IMR-90 (cell line): ENCODE data around the gene DAZL. TPM values are rescaled to one million over a fixed set of nuclear protein-coding genes. Genes with fewer than 3 reads are reported as not detected.

ENCODE experiments used
- ATAC-seq: fragments of 200-7000 bp; cut with Tn5 transposase; 2 replicates; pipeline ENCODE4 v1.9.1; 2020; ENCODE audit warnings: low read depth, mild to moderate bottlenecking, moderate library complexity
- BruUV-seq: library from RNA; stranded (reverse); fragments of 400-500 nt; replicated peaks from 2 replicates; lab custom pipeline; 2021; lab: Mats Ljungman, UMichigan
- CTCF ChIA-PET: fragments of 300-600 bp; formaldehyde crosslinking; extraction: SDS; loops from one replicate; lab custom pipeline; 2021; ENCODE audit warnings: antibody characterized with exemption; lab: Yijun Ruan, JAX
- POLR2A ChIA-PET: fragments of 300-600 bp; sonication (Branson Sonifier 250); formaldehyde crosslinking; loops from one replicate; lab custom pipeline; 2022; ENCODE audit warnings: antibody characterized with exemption; ENCODE audit not compliant: unreplicated experiment; lab: Charles Lee
- DNase-seq: peaks from one replicate; pipeline ENCODE4 v3.0.0; 2013
- H2AFZ ChIP-seq: replicated peaks from 2 replicates; pipeline ENCODE3; 2013; ENCODE audit warnings: low read length, mild to moderate bottlenecking; ENCODE audit not compliant: poor library complexity
- H2AK5ac ChIP-seq: 2 replicates; pipeline ENCODE4 v1.6.1; 2013; ENCODE audit warnings: low read depth, low read length, inconsistent platforms
- H2AK9ac ChIP-seq: replicated peaks from 2 replicates; pipeline ENCODE3; 2013; ENCODE audit warnings: mild to moderate bottlenecking, low read depth, low read length, moderate library complexity; ENCODE audit not compliant: poor library complexity
- H2BK120ac ChIP-seq: 2 replicates; pipeline ENCODE4 v1.6.1; 2013; ENCODE audit warnings: low read depth, low read length, inconsistent platforms
- H2BK15ac ChIP-seq: 3 replicates; pipeline ENCODE4 v1.6.1; 2013; ENCODE audit warnings: low read depth, low read length, inconsistent platforms
- H2BK20ac ChIP-seq: 2 replicates; pipeline ENCODE4 v1.6.1; 2013; ENCODE audit warnings: low read depth, mild to moderate bottlenecking, inconsistent platforms, low read length, moderate library complexity
- H2BK5ac ChIP-seq: 2 replicates; pipeline ENCODE4 v1.6.1; 2013; ENCODE audit warnings: mild to moderate bottlenecking, low read depth, low read length, inconsistent platforms; ENCODE audit not compliant: poor library complexity, severe bottlenecking
- H3K14ac ChIP-seq: replicated peaks from 2 replicates; pipeline ENCODE4 v1.6.1; 2013; ENCODE audit warnings: low read depth, low read length, inconsistent platforms
- H3K18ac ChIP-seq: 2 replicates; pipeline ENCODE4 v1.6.1; 2013; ENCODE audit warnings: low read depth, low read length, control low read depth
- H3K23ac ChIP-seq: 2 replicates; pipeline ENCODE4 v1.6.1; 2013; ENCODE audit warnings: low read depth, low read length, inconsistent platforms
- H3K27ac ChIP-seq: 2 replicates; pipeline ENCODE4 v1.5.1; 2013; ENCODE audit warnings: mild to moderate bottlenecking, control low read depth, low read length; ENCODE audit not compliant: insufficient read depth
- H3K27me3 ChIP-seq: 2 replicates; pipeline ENCODE4 v1.6.1; 2013; ENCODE audit warnings: low read length; ENCODE audit not compliant: control insufficient read depth, insufficient read depth
- H3K36me3 ChIP-seq: 2 replicates; pipeline ENCODE4 v1.6.1; 2013; ENCODE audit warnings: low read length, mixed read lengths; ENCODE audit not compliant: control insufficient read depth, insufficient read depth
- H3K4ac ChIP-seq: 2 replicates; pipeline ENCODE4 v1.6.1; 2013; ENCODE audit warnings: low read depth, low read length, inconsistent platforms
- H3K4me1 ChIP-seq: 2 replicates; pipeline ENCODE4 v1.6.1; 2013; ENCODE audit warnings: low read length, mixed read lengths; ENCODE audit not compliant: control insufficient read depth, insufficient read depth
- H3K4me2 ChIP-seq: 2 replicates; pipeline ENCODE4 v1.6.1; 2013; ENCODE audit warnings: low read depth, mild to moderate bottlenecking, control low read depth, low read length, moderate library complexity
- H3K4me3 ChIP-seq: 2 replicates; pipeline ENCODE4 v1.5.1; 2013; ENCODE audit warnings: low read depth, mild to moderate bottlenecking, control low read depth, low read length, moderate library complexity; ENCODE audit not compliant: insufficient read depth
- H3K56ac ChIP-seq: 2 replicates; pipeline ENCODE4 v1.6.1; 2013; ENCODE audit warnings: low read length, inconsistent platforms; ENCODE audit not compliant: insufficient read depth; ENCODE audit errors: extremely low read depth
- H3K79me1 ChIP-seq, 2 experiments: 2 replicates each; pipeline ENCODE4 v1.6.1; 2013; ENCODE audit warnings: low read length in 2 of 2, inconsistent platforms in 1 of 2, low read depth in 1 of 2
- H3K9ac ChIP-seq: 2 replicates; pipeline ENCODE4 v1.6.1; 2013; ENCODE audit warnings: low read depth, low read length, control low read depth
- H3K9me1 ChIP-seq: 2 replicates; pipeline ENCODE4 v1.6.1; 2013; ENCODE audit warnings: low read length, inconsistent platforms; ENCODE audit not compliant: insufficient read depth
- H3K9me3 ChIP-seq: 2 replicates; pipeline ENCODE4 v1.6.1; 2013; ENCODE audit warnings: low read length; ENCODE audit not compliant: control insufficient read depth, insufficient read depth
- H4K20me1 ChIP-seq: 2 replicates; pipeline ENCODE4 v1.6.1; 2013; ENCODE audit warnings: low read length, inconsistent platforms; ENCODE audit not compliant: insufficient read depth
- H4K5ac ChIP-seq: 2 replicates; pipeline ENCODE4 v1.6.1; 2013; ENCODE audit warnings: mild to moderate bottlenecking, low read depth, low read length, control low read depth
- H4K8ac ChIP-seq, 2 experiments: 2 replicates each; pipeline ENCODE4 v1.6.1; 2013; ENCODE audit warnings: low read depth in 2 of 2, low read length in 2 of 2, control low read depth in 1 of 2, inconsistent platforms in 1 of 2
- H4K91ac ChIP-seq: 2 replicates; pipeline ENCODE4 v1.6.1; 2013; ENCODE audit warnings: low read depth, low read length, inconsistent platforms; ENCODE audit not compliant: insufficient read depth
- CHD1 ChIP-seq: IDR thresholded peaks from 2 replicates; pipeline ENCODE4 v1.6.1; 2012; ENCODE audit warnings: low read depth, low read length, improper control_type of control experiment
- POLR2A ChIP-seq: IDR thresholded peaks from 2 replicates; pipeline ENCODE4 v1.6.1; 2012; ENCODE audit warnings: mild to moderate bottlenecking, low read depth, low read length
- SMC3 ChIP-seq: fragments of 150-350 bp; IDR thresholded peaks from 2 replicates; pipeline ENCODE4 v1.6.1; 2016; ENCODE audit warnings: low read depth, mild to moderate bottlenecking, antibody characterized with exemption, low read length, moderate library complexity
- WGBS, 2 experiments: methylation state at CpG; one replicate each; pipeline versions ENCODE4 v1.1.5 to v1.1.7; 2013; ENCODE audit warnings: missing lambda C conversion rate in 2 of 2; ENCODE audit not compliant: insufficient read length in 1 of 2; ENCODE audit errors: extremely low coverage in 2 of 2; 5-methylcytosine and 5-hydroxymethylcytosine counted together
- dilution Hi-C: fragments of 300-500 bp; cut with HindIII; formaldehyde crosslinking; loops from one replicate; pipeline ENCODE4 v1.14.3; 2018; ENCODE audit warnings: low sequenced_read_pairs; ENCODE audit not compliant: unreplicated experiment
- in situ Hi-C: fragments of 300-500 bp; cut with MboI; formaldehyde crosslinking; loops from 3 replicates; pipeline ENCODE4 v1.14.3; 2019; ENCODE audit warnings: low sequenced_read_pairs, inconsistent platforms, mixed read lengths
- intact Hi-C: fragments of 100-400 bp; cut with micrococcal nuclease; formaldehyde crosslinking; loops from 2 replicates; pipeline ENCODE4 v1.10.0; 2022
- polyA plus RNA-seq, 3 experiments: library from polyadenylated mRNA; depleted of rRNA; stranded (reverse); fragments of >200 nt; gene quantifications; 2 replicates each; pipeline ENCODE4 v1.2.3, GENCODE V29; 2012; ENCODE audit warnings: low replicate concordance in 1 of 3
- total RNA-seq: library from RNA; depleted of rRNA; stranded (reverse); fragments of >200 nt; gene quantifications from 2 replicates; pipeline ENCODE4 v1.2.3, GENCODE V29; 2012
- TF ChIP-seq, protein P1 (sequence below): fragments of 150-350 bp; IDR thresholded peaks from 2 replicates; pipeline ENCODE4 v1.6.1; 2016; ENCODE audit warnings: low read depth, mild to moderate bottlenecking, low read length, moderate library complexity, borderline replicate concordance

Gene DAZL
- total and polyA plus RNA-seq, 2 of the 4 experiments (the other 2 are of a cell fraction), result not detected

- no peak overlapping the region for H3K56ac ChIP-seq
- H3K79me1 ChIP-seq, result no peaks in the 10 kb centered on the region
- no peak overlapping the region for H4K5ac ChIP-seq
- H3K9ac ChIP-seq, result no peak overlapping the region
- H4K91ac ChIP-seq, result no peak overlapping the region
- no peak overlapping the region for H3K4ac ChIP-seq
- ATAC-seq (no peak), DNase-seq (no peak)
- H4K8ac ChIP-seq, result no peak overlapping the region
- POLR2A ChIA-PET, result no interaction called here
- no CpG with 5 or more reads among the region's 3 CpGs for WGBS, 2 experiments
- H2BK15ac ChIP-seq, result no peak overlapping the region
- H4K20me1 ChIP-seq, result no peaks in the 10 kb centered on the region
- no peaks in the 10 kb centered on the region for H3K4me1 ChIP-seq
- no peak overlapping the region for H2BK5ac ChIP-seq
- no peak overlapping the region for H2AK5ac ChIP-seq
- no peak overlapping the region for H3K18ac ChIP-seq
- H3K27ac ChIP-seq, result no peak overlapping the region
- H3K9me1 ChIP-seq, result no peaks in the 10 kb centered on the region
- in situ Hi-C loops (loop anchor here (5.0 kb wide), 1 partner anchor 817 kb away; no protein-coding TSS in a partner anchor), intact Hi-C loops (no loop called here), dilution Hi-C loops (no loop called here)
- H3K4me3 ChIP-seq, result no peak overlapping the region
- no peak overlapping the region for H2BK120ac ChIP-seq
- H3K36me3 ChIP-seq, result no peaks in the 10 kb centered on the region
- H3K14ac ChIP-seq, result no peak overlapping the region
- no peak overlapping the region for H2AFZ ChIP-seq
- TF ChIP-seq POLR2A (no peak), CHD1 (no peak), SMC3 (no peak)
- TF ChIP-seq, protein P1, sequence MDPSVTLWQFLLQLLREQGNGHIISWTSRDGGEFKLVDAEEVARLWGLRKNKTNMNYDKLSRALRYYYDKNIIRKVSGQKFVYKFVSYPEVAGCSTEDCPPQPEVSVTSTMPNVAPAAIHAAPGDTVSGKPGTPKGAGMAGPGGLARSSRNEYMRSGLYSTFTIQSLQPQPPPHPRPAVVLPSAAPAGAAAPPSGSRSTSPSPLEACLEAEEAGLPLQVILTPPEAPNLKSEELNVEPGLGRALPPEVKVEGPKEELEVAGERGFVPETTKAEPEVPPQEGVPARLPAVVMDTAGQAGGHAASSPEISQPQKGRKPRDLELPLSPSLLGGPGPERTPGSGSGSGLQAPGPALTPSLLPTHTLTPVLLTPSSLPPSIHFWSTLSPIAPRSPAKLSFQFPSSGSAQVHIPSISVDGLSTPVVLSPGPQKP, result no peak
- no peaks in the 10 kb centered on the region for H3K9me3 ChIP-seq
- no peak overlapping the region for H3K4me2 ChIP-seq
- BruUV-seq, result no TSS peak
- CTCF ChIA-PET, result no interaction called here
- H3K27me3 ChIP-seq, result peaks cover 3% of the 10 kb centered on the region
- H2AK9ac ChIP-seq, result no peak overlapping the region
- H3K23ac ChIP-seq, result no peak overlapping the region
- H2BK20ac ChIP-seq, result no peak overlapping the region
Measured at GRCh38 chr3:16595778-16596177, 9.4 kb downstream of the DAZL start.
